AG09319 (cell line): ENCODE measurements around the gene EIF3K.
"Not testable (repeated sequence)": the region's sequence is repeated elsewhere in the genome, so short reads cannot be mapped to it uniquely, and the experiment has no call there.

Experiments used
- DNase-seq: peaks from one replicate; pipeline ENCODE4 v3.0.0-alpha.2; 2010; ENCODE audit warnings: low read depth; ENCODE audit errors: extremely low read depth
- TF ChIP-seq, protein P1 (sequence below): IDR thresholded peaks from 2 replicates; pipeline ENCODE4 v1.5.1; 2011; ENCODE audit warnings: low read depth, mild to moderate bottlenecking, inconsistent platforms, low read length, moderate library complexity

EIF3K gene

DNA sequence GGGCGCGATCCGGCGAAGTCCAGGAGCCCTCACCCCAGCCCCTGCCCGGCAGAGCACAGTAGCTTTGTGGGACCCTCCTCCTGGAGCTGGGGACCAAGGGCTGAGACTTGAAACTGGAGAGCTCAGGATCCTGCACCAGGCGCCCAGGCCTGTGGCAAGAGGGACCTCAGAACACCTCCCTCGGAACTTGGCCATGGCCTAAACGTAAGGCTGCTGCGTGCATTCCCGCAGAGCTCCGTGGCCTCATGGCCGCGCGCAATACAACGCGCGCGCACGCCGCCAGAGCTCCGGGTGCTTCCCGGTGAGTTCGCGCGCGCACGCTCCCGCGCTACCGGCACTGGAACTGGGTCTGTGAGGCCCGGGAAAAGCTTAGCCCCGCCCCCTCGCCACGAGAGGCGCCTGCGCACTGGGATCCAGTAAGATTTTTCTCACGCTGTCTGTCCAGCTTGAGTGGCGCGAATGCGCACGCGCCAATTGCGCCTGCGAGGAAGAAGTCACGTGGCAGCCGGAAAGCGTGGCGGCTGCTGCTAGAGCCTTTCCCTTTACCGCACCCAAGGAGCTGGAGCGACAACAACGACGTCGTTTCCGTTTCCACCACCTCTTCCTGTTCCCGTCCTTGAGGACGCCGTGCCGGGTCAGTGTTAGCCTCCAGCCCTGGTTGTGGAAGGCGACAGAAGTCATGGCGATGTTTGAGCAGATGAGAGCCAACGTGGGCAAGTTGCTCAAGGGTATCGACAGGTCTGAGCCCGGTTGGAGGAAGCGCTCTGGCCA is at the start of gene EIF3K:
TSS of gene EIF3K (plus strand) at position 599 of the 771 bp plus-strand sequence. CDS start at position 680, 81 bp downstream.
- TF ChIP-seq, protein P1, sequence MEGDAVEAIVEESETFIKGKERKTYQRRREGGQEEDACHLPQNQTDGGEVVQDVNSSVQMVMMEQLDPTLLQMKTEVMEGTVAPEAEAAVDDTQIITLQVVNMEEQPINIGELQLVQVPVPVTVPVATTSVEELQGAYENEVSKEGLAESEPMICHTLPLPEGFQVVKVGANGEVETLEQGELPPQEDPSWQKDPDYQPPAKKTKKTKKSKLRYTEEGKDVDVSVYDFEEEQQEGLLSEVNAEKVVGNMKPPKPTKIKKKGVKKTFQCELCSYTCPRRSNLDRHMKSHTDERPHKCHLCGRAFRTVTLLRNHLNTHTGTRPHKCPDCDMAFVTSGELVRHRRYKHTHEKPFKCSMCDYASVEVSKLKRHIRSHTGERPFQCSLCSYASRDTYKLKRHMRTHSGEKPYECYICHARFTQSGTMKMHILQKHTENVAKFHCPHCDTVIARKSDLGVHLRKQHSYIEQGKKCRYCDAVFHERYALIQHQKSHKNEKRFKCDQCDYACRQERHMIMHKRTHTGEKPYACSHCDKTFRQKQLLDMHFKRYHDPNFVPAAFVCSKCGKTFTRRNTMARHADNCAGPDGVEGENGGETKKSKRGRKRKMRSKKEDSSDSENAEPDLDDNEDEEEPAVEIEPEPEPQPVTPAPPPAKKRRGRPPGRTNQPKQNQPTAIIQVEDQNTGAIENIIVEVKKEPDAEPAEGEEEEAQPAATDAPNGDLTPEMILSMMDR: no peak
- peak; percentile 96 for DNase-seq

DNA sequence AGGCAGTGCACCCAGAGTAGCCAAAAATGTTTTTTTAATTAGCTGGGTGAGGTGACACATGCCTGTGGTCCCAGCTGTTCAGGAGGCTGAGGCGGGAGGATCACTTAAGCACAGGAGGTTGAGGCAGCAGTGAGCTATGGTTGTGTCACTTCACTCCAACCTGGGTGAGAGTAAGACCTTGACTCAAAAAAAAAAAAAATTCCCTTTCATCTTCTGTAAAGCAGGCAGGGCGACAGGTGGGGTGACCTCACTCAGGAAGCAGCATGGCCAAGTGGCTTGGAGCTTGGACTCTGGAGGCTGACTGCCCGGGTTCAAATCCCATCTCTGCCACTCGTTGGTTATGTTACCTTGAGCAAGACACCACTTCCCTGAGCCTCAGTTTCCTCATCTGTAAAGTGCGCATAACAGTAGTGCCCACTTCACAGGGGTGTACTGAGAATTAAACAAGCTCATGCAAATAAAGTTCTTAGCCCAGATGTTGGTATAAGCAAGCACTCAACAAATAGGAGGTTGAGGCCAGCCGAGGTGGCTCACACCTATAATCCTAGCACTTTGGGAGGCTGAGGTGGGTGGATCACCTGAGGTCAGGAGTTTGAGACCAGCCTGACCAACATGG is 49.5 kb upstream of the EIF3K start:
- DNase-seq: no peak

GRCh38 chr19:38571682-38572081 is 47.3 kb upstream of the EIF3K start:
- DNase-seq: no peak
- TF ChIP-seq, protein P1: no peak

More for the DNA sequence above, 49.5 kb upstream of the EIF3K start:
- TF ChIP-seq, protein P1: no peak

- TF ChIP-seq, protein P1: no peak
Measured at GRCh38 chr19:38577826-38578225, 41.2 kb upstream of the EIF3K start.

GRCh38 chr19:38579304-38579703 is 39.7 kb upstream of the EIF3K start:
- DNase-seq: not testable (repeated sequence)

More at GRCh38 chr19:38577826-38578225, 41.2 kb upstream of the EIF3K start:
- no peak for DNase-seq

- no peak for DNase-seq
- TF ChIP-seq, protein P1: no peak
Measured at GRCh38 chr19:38580080-38580479, 38.9 kb upstream of the EIF3K start.

DNA sequence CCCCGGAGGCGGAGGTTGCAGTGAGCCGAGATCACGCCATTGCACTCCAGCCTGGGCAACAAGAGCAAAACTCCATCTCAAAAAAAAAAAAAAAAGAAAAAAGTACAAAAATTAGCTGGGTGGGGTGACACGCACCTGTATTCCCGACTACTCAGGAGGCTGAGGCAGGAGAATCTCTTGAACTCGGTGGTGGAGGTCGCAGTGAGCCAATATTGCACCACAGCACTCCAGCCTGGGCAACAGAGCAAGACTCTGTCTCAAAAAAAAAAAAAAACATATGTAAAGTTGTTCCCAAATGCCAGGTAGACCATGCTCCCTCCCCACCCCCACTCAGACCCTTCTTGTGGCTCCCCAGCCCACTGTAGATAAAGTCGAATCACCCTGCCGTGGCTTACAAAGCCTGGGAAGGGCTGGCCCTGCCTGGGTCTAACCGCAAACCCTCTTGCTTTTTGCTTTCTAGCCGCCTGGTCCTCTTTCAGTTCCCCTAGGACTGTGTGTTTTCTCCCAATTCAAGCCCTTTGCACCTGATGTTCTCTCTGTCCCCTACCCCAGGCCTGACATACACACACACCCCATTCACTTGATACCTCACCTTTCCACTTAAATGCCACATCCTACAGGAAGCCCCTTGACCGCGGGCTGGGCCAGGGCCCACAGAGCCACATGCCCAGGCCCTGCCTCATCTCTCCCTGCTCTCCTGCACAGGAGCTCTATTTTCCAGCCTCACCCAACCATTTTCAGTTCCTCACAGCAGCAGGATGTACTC is 35.6 kb upstream of the EIF3K start:
- DNase-seq: no peak
- TF ChIP-seq, protein P1: no peak
